CD14-positive monocyte (primary cell): Measurements from ENCODE around the gene MYL10. TPM values are rescaled to one million over a fixed set of nuclear protein-coding genes. Genes with fewer than 3 reads are reported as not detected.

Experiments used
- DNase-seq, 3 donors: peaks; one replicate each; pipeline ENCODE4 v3.0.0-alpha.2; 2011 to 2022
- H2AFZ ChIP-seq: 2 replicates; pipeline ENCODE4 v1.6.0; 2012; ENCODE audit warnings: mild to moderate bottlenecking, low read depth, low read length, inconsistent platforms; ENCODE audit not compliant: insufficient read depth, poor library complexity, severe bottlenecking
- H3K27ac ChIP-seq, 2 donors: 1 replicate in 1 of 2; 2 replicates in 1 of 2; pipeline ENCODE4 v1.5.1; 2012 to 2013; ENCODE audit warnings: low read length in 2 of 2, control low read depth in 1 of 2, inconsistent platforms in 1 of 2, low read depth in 1 of 2, mild to moderate bottlenecking in 1 of 2
- H3K27me3 ChIP-seq, 2 donors: one replicate each; pipeline versions ENCODE4 v1.6.0 to v1.6.1; 2011 to 2013; ENCODE audit warnings: low read length in 2 of 2; ENCODE audit not compliant: control insufficient read depth in 2 of 2, insufficient read depth in 2 of 2
- H3K36me3 ChIP-seq, 2 donors: replicated peaks in 1 of 2; 1 replicate in 1 of 2; 2 replicates in 1 of 2; pipeline versions ENCODE4 v1.5.1 to v1.6.1; 2012 to 2013; ENCODE audit warnings: low read length in 2 of 2, control low read depth in 1 of 2, inconsistent platforms in 1 of 2, mild to moderate bottlenecking in 1 of 2; ENCODE audit not compliant: insufficient read depth in 2 of 2, control insufficient read depth in 1 of 2
- H3K4me1 ChIP-seq, 2 donors: 1 replicate in 1 of 2; 2 replicates in 1 of 2; pipeline versions ENCODE4 v1.5.1 to v1.6.1; 2012 to 2013; ENCODE audit warnings: low read length in 2 of 2, control low read depth in 1 of 2, inconsistent platforms in 1 of 2, mild to moderate bottlenecking in 1 of 2, moderate library complexity in 1 of 2; ENCODE audit not compliant: insufficient read depth in 2 of 2, control insufficient read depth in 1 of 2
- H3K4me2 ChIP-seq: replicated peaks from 2 replicates; pipeline ENCODE3; 2012; ENCODE audit warnings: low read length, moderate library complexity, mild to moderate bottlenecking; ENCODE audit not compliant: poor library complexity, severe bottlenecking; ENCODE audit errors: extremely low read depth
- H3K4me3 ChIP-seq, 3 experiments: fragments of 200-600 bp in 1 of 3; sonication (generic) in 1 of 3; replicated peaks in 1 of 3; 1 replicate in 2 of 3; 2 replicates in 1 of 3; pipeline ENCODE4 v1.5.1; 2011 to 2013; ENCODE audit warnings: low read length in 3 of 3, mild to moderate bottlenecking in 3 of 3, control low read depth in 2 of 3, low read depth in 2 of 3, inconsistent platforms in 1 of 3, moderate library complexity in 1 of 3
- H3K79me2 ChIP-seq: 2 replicates; pipeline ENCODE4 v1.6.0; 2012; ENCODE audit warnings: mild to moderate bottlenecking, control low read depth, inconsistent platforms, low read length, moderate library complexity; ENCODE audit not compliant: insufficient read depth
- H3K9ac ChIP-seq: 2 replicates; pipeline ENCODE4 v1.6.0; 2017; ENCODE audit warnings: low read length, mild to moderate bottlenecking; ENCODE audit not compliant: insufficient read depth, poor library complexity, severe bottlenecking
- H3K9me3 ChIP-seq, 2 donors: replicated peaks in 1 of 2; 1 replicate in 1 of 2; 2 replicates in 1 of 2; pipeline versions ENCODE4 v1.5.1 to v1.6.1; 2012 to 2013; ENCODE audit warnings: low read length in 2 of 2, control low read depth in 1 of 2; ENCODE audit not compliant: control insufficient read depth in 1 of 2, insufficient read depth in 1 of 2
- H4K20me1 ChIP-seq: 2 replicates; pipeline ENCODE4 v1.6.0; 2012; ENCODE audit warnings: mild to moderate bottlenecking, low read length, control low read depth, moderate library complexity; ENCODE audit not compliant: insufficient read depth
- H3K27ac Mint-ChIP-seq, 7 donors: one replicate each; pipeline ENCODE4 v1.8.0; 2020; ENCODE audit warnings: mild to moderate bottlenecking in 7 of 7, mixed read lengths in 7 of 7, moderate library complexity in 6 of 7, inconsistent platforms in 2 of 7
- H3K27me3 Mint-ChIP-seq, 3 donors: one replicate each; pipeline ENCODE4 v1.8.0; 2021 to 2022; ENCODE audit warnings: low read depth in 3 of 3, mild to moderate bottlenecking in 3 of 3, mixed read lengths in 3 of 3, moderate library complexity in 3 of 3, inconsistent platforms in 1 of 3
- H3K36me3 Mint-ChIP-seq, 2 donors: one replicate each; pipeline ENCODE4 v1.8.0; 2020; ENCODE audit warnings: mixed read lengths in 2 of 2, inconsistent platforms in 1 of 2, mild to moderate bottlenecking in 1 of 2
- H3K4me1 Mint-ChIP-seq: one replicate; pipeline ENCODE4 v1.8.0; 2020; ENCODE audit warnings: mild to moderate bottlenecking, mixed read lengths
- H3K4me3 Mint-ChIP-seq, 2 donors: one replicate each; pipeline ENCODE4 v1.8.0; 2020; ENCODE audit warnings: mild to moderate bottlenecking in 2 of 2, mixed read lengths in 2 of 2, moderate library complexity in 1 of 2
- H3K9me3 Mint-ChIP-seq, 7 donors: one replicate each; pipeline ENCODE4 v1.8.0; 2020 to 2022; ENCODE audit warnings: mixed read lengths in 7 of 7, mild to moderate bottlenecking in 6 of 7, moderate library complexity in 6 of 7, inconsistent platforms in 2 of 7
- CTCF ChIP-seq: fragments of 200-600 bp; IDR thresholded peaks from one replicate; pipeline ENCODE4 v1.8.0; 2022; ENCODE audit warnings: antibody characterized with exemption, mild to moderate bottlenecking
- WGBS: methylation state at CpG from one replicate; pipeline ENCODE4 v1.1.5; 2013; ENCODE audit warnings: missing lambda C conversion rate; ENCODE audit not compliant: insufficient coverage; 5-methylcytosine and 5-hydroxymethylcytosine counted together
- intact Hi-C, 2 donors: fragments of 100-400 bp; cut with micrococcal nuclease; formaldehyde crosslinking; loops; one replicate each; pipeline versions ENCODE4 v1.15.0 to v1.15.1; 2023
- polyA plus RNA-seq, 3 donors: library from polyadenylated mRNA; depleted of rRNA in 1 of 3; unstranded in 2 of 3; stranded (reverse) in 1 of 3; fragments of 300-500 nt in 2 of 3; fragments of >200 nt in 1 of 3; fragmentation: Illumina TruSeq in 2 of 3; gene quantifications; 1 replicate in 2 of 3; 2 replicates in 1 of 3; pipeline ENCODE4 v1.2.3, GENCODE V29; 2012 to 2021

The MYL10 gene
- polyA plus RNA-seq, 3 donors = not detected

- Histone ChIP-seq H3K79me2 (no peaks in the 10 kb centered on the region), H3K4me3 (no peak overlapping the region), H3K9me3 (no peaks in the 10 kb centered on the region), H3K9ac (no peak overlapping the region), H4K20me1 (no peaks in the 10 kb centered on the region), H3K4me1 (no peaks in the 10 kb centered on the region), H3K27me3 (no peaks in the 10 kb centered on the region), H3K36me3 (no peaks in the 10 kb centered on the region), H2AFZ (no peak overlapping the region), H3K4me2 (no peak overlapping the region), H3K27ac (no peak overlapping the region)
- Mint-ChIP-seq H3K27me3 (no peaks in the 10 kb centered on the region), H3K9me3 (no peaks in the 10 kb centered on the region), H3K27ac (no peak overlapping the region), H3K4me3 (no peak overlapping the region), H3K36me3 (no peaks in the 10 kb centered on the region), H3K4me1 (no peaks in the 10 kb centered on the region)
- WGBS = 91% methylated on average over 2 of the region's 4 CpGs
- TF ChIP-seq CTCF = no peak
- intact Hi-C loops = no loop called here
- DNase-seq = no peak
Observed at GRCh38 chr7:101595766-101596537, 33.1 kb downstream of the MYL10 start.

- intact Hi-C loops = no loop called here
- 83% methylated on average over 1 of the region's 1 CpG for WGBS
- no peaks in the 10 kb centered on the region for H3K36me3 Mint-ChIP-seq
Observed at GRCh38 chr7:101595246-101595645, 33.9 kb downstream of the MYL10 start.

More at GRCh38 chr7:101595246-101595645, 33.9 kb downstream of the MYL10 start:
- H2AFZ ChIP-seq = no peak overlapping the region
- no peak overlapping the region for H3K9ac ChIP-seq
- no peaks in the 10 kb centered on the region for H4K20me1 ChIP-seq
- H3K27ac Mint-ChIP-seq = no peak overlapping the region
- H3K36me3 ChIP-seq = no peaks in the 10 kb centered on the region
- no peak overlapping the region for H3K4me2 ChIP-seq
- H3K27me3 ChIP-seq = no peaks in the 10 kb centered on the region
- H3K9me3 Mint-ChIP-seq = no peaks in the 10 kb centered on the region
- no peak overlapping the region for H3K4me3 ChIP-seq
- no peaks in the 10 kb centered on the region for H3K79me2 ChIP-seq
- H3K4me3 Mint-ChIP-seq = no peak overlapping the region
- H3K27ac ChIP-seq = no peak overlapping the region
- H3K9me3 ChIP-seq = no peaks in the 10 kb centered on the region
- no peaks in the 10 kb centered on the region for H3K27me3 Mint-ChIP-seq
- no peak for TF ChIP-seq CTCF
- DNase-seq = no peak
- no peaks in the 10 kb centered on the region for H3K4me1 ChIP-seq
- no peaks in the 10 kb centered on the region for H3K4me1 Mint-ChIP-seq
